HL-60/S4 treated with retinoic acid at 250 ng/mL for 4 days and 3 days (cell line): ENCODE measurements around the gene ZNF784.

Experiments used
- in situ Hi-C: fragments of 300-500 bp; cut with MboI; formaldehyde crosslinking; loops from 2 replicates; pipeline ENCODE4 v1.7.0; 2022; ENCODE audit warnings: low sequenced_read_pairs

The ZNF784 gene

GRCh38 chr19:55656988-55657747, 32.8 kb upstream of the ZNF784 start:
- in situ Hi-C loops = no loop called here

DNA sequence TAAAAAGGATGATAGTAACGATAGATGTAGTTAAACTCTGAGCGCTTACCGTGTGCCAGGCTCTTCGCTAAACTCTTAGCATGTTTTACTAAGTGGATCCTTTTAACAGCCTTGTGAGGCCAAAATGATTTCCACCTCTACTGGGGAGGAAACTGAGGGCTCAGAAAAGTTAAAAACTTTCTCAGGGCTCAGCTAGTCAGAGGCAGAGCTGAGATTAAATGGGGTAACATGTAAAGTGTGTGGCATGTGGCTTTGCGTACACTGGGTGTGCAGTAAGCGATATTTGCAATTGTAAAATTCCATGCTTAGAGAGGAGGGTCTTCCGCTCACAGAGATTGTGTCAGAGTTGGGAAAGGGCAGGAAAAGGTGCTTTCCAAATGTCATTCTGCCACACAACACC, 32.2 kb upstream of the ZNF784 start:
- in situ Hi-C loops = no loop called here

DNA sequence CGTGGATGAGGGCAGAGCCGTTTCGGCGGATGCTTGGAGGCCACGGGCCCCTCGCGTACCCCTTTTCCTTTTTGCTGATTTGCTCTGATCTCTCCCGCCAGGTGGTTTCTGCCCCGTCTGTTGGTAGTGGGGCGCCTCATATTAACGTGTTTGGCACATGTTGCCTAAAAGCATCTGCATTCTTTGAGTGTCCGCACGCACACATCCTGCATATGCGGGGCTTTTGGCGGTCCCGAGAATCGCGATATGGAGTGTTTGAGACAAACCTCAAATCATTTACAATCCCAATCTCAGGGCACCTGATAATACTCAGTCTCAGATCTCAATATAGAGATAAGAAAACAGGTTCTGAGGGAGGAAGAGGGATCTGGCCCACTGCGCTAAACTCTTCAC, 31.3 kb upstream of the ZNF784 start:
- in situ Hi-C loops = no loop called here

- in situ Hi-C loops = no loop called here
Observed at GRCh38 chr19:55654868-55655647, 30.7 kb upstream of the ZNF784 start, which contains the start of gene U2AF2. Gene U2AF2 (plus strand): TSS chr19:55655035. CDS start chr19:55655105, 70 bp downstream.

DNA sequence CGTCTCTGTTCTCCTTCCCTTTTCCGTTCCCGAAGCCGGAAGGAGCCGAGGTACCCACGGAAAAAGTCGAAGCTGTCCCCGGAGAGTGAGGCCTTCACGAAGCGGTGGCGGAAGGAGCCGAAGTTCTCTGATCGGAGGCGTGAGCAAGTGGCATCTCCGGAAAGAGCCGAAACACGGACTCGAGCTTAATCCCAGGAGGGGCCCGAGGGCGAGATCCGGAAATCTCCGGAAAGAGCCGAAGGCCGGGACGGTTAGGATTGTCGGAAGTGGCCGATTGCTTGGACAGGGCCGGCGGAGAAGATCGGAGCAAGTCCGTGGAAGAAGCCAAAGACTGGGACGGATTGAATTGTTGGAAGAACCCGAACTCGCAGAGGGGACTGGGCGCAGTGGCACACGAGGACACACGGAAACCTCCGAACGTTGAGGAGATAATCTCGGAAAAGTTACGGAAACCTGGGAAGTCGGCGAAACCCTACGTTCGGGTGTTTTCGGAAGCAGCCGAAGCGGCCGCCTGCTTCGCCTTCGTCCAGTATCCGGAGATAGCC, 30.0 kb upstream of the ZNF784 start:
- in situ Hi-C loops = no loop called here

DNA sequence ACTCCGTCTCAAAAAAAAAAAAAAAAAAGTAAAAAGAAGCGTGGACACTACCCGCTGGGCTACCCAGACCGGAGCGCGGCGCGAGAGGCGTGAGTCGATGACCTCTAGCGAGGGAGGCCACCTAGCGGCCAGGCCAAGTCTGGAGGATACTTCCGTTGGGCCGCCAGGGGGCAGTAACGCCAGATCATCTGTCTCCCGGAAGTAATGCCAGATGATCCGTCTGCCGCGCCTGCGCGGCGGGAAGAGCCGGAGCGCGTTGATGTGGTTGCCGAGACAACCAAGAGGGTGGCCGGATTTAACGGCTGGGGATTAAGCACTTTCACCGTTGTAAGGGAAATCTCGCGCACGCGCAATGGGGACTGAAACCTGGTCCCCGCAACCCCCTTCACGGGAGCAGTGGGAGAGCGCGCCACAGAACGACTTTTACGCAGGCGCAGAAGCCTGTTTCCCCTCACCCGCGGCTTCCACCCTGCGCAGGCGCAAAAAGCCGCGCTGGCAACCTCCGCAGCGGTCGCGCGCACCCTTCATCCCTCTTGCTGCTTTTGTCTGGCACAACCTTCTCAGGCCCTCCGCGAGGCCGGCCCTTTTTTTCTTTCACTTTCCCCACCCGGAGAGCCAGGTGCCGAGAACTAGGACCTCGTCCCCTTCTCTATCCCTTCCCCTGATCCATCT, 29.4 kb upstream of the ZNF784 start:
- in situ Hi-C loops = no loop called here

- in situ Hi-C loops = no loop called here
Observed at GRCh38 chr19:55652311-55653128, 28.2 kb upstream of the ZNF784 start.

DNA sequence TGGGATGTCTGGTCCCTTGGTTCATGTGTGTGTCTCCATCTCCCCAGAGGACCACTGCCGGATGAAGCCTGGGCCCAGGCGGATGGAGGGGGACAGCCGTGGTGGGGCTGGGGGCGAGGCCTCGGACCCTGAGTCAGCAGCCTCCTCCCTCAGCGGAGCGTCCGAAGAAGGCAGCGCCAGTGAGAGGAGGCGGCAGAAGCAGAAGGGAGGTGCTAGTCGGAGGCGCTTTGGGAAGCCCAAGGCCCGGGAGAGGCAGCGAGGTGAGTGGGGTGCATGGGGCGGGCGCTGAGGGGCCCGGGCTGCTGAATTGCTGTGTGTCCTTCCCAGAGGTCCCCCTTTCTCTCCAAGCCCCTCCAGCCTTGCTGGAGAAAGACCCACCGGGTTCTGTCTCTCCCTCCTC, 26.9 kb upstream of the ZNF784 start:
- in situ Hi-C loops = no loop called here

- in situ Hi-C loops = no loop called here
Observed at GRCh38 chr19:55650602-55651230, 26.4 kb upstream of the ZNF784 start.

DNA sequence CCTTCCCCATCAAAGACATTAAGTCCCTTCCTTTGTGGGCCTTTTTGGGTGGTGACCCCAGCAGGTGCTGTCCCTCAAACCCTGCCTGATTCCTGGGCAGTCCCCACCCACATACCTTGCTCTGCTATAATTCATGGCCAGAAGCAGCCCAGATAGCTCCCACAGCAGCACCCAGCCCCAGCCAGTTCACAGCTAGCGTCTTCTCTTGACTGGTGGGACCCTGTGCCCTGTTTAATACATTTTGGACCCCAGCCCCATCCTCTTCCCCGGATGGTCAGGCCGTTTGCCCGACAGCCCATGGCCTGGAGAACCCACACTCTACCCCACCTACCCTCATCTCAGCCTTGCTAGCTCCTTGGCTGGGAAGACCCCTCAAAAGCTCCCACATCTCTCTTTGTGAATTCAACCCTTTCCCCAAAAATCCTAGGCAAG, 25.8 kb upstream of the ZNF784 start:
- in situ Hi-C loops = no loop called here

GRCh38 chr19:55649268-55650125, 25.1 kb upstream of the ZNF784 start:
- in situ Hi-C loops = no loop called here

DNA sequence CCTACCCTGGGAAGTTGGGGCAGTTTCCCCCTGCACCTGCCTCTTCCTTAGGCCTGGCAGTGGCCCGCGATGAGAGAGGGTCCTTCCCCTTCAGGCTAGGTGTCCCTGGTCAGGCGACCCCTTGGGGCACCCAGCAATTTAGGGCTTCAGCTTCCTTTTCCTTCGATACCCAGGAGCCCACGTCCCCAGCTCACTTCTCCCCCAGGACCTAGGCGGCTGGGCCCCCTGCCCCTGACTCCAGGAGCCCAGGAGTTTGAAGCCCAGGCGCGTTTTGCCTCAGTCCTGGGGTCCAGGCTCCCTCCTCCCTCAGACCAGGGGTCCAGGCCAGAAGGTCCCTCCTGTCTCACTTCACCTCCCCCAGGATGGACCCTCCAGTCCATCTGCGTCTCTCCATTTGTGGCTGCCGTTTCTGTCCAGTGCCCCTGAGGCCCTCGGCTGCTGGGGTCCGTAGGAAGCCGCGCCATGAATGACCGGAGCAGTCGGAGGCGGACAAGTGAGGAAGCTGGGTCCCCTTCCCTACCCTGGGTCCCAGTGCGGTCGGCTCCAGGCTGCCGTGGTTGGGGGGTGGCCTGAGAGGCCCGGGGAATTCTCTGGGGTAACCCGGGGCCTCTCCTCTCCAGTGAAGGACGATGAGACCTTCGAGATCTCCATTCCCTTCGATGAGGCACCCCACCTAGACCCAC, 24.4 kb upstream of the ZNF784 start:
- in situ Hi-C loops = no loop called here

- in situ Hi-C loops = no loop called here
Observed at GRCh38 chr19:55647732-55648584, 23.6 kb upstream of the ZNF784 start, which contains the start of gene CCDC106. Gene CCDC106 (plus strand): TSS chr19:55648212. CDS start chr19:55649047, 835 bp downstream.

GRCh38 chr19:55646889-55647731, 22.7 kb upstream of the ZNF784 start:
- in situ Hi-C loops = no loop called here

- in situ Hi-C loops = no loop called here
Observed at GRCh38 chr19:55645512-55645881, 21.1 kb upstream of the ZNF784 start.

DNA sequence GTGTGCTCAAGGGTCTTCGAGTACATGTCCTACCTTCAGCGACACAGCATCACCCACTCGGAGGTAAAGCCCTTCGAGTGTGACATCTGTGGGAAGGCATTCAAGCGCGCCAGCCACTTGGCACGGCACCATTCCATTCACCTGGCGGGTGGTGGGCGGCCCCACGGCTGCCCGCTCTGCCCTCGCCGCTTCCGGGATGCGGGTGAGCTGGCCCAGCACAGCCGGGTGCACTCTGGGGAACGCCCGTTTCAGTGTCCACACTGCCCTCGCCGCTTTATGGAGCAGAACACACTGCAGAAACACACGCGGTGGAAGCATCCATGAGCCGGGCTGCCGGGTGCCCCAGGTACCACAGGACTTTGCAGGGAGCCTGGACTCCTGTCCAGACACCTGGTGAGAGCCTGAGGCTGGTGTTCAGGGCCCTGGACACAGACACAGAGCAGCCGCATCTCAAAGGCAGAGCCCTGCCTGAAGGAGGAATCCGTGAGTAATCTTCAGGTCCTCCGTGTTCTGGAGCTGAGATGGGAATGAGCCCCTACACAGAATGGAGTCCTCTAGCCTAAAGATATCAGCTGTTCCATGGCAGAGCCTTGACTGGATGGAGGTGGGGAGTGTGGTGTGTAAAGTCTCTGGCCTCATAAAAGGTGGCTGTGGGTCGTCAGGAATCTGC, 20.6 kb upstream of the ZNF784 start:
- in situ Hi-C loops = no loop called here
